MM.1S (cell line): Measurements from ENCODE around the gene PLPP7.

ENCODE experiments used
- DNase-seq: peaks from one replicate; pipeline ENCODE4 v3.0.0-alpha.2; 2015
- H2AFZ ChIP-seq: fragments of 300-600 bp; sonication (generic); 2 replicates; pipeline ENCODE4 v1.6.0; 2016; ENCODE audit warnings: antibody characterized with exemption, low read length
- H3F3A ChIP-seq: fragments of 300-600 bp; sonication (generic); 2 replicates; pipeline ENCODE4 v1.6.1; 2016; ENCODE audit warnings: mild to moderate bottlenecking, antibody characterized with exemption, low read length, moderate library complexity, mixed read lengths; ENCODE audit not compliant: insufficient read depth
- H3K27ac ChIP-seq: fragments of 300-600 bp; sonication (generic); 2 replicates; pipeline ENCODE4 v1.5.1; 2016; ENCODE audit warnings: mild to moderate bottlenecking, low read length
- H3K27me3 ChIP-seq: fragments of 300-600 bp; sonication (generic); replicated peaks from 2 replicates; pipeline ENCODE4 v1.6.0; 2016; ENCODE audit warnings: low read length; ENCODE audit not compliant: insufficient read depth
- H3K36me3 ChIP-seq: fragments of 300-600 bp; sonication (generic); replicated peaks from 2 replicates; pipeline ENCODE4 v1.6.1; 2016; ENCODE audit warnings: mild to moderate bottlenecking, low read length, mixed read lengths; ENCODE audit not compliant: insufficient read depth
- H3K4me1 ChIP-seq: fragments of 300-600 bp; sonication (generic); 2 replicates; pipeline ENCODE4 v1.6.1; 2016; ENCODE audit warnings: low read length, mixed read lengths
- H3K4me2 ChIP-seq: fragments of 300-600 bp; sonication (generic); 2 replicates; pipeline ENCODE4 v1.6.0; 2016; ENCODE audit warnings: low read depth, low read length
- H3K4me3 ChIP-seq: fragments of 300-600 bp; sonication (generic); 2 replicates; pipeline ENCODE4 v1.5.1; 2016; ENCODE audit warnings: low read length, mixed read lengths
- H3K79me2 ChIP-seq: fragments of 300-600 bp; sonication (generic); 2 replicates; pipeline ENCODE4 v1.6.1; 2016; ENCODE audit warnings: mixed run types, low read length, mixed read lengths
- H3K9ac ChIP-seq: fragments of 300-600 bp; sonication (generic); 2 replicates; pipeline ENCODE4 v1.6.1; 2016; ENCODE audit warnings: low read length, mixed read lengths
- H3K9me2 ChIP-seq: fragments of 300-600 bp; sonication (generic); replicated peaks from 2 replicates; pipeline ENCODE4 v1.6.1; 2016; ENCODE audit warnings: mild to moderate bottlenecking, low read length, mixed read lengths; ENCODE audit not compliant: insufficient read depth
- H3K9me3 ChIP-seq: fragments of 300-600 bp; sonication (generic); replicated peaks from 2 replicates; pipeline ENCODE4 v1.6.1; 2016; ENCODE audit warnings: mild to moderate bottlenecking, low read length, mixed read lengths; ENCODE audit not compliant: insufficient read depth
- H4K20me1 ChIP-seq: fragments of 300-600 bp; sonication (generic); 2 replicates; pipeline ENCODE4 v1.6.1; 2016; ENCODE audit warnings: mild to moderate bottlenecking, low read length, moderate library complexity, mixed read lengths; ENCODE audit not compliant: insufficient read depth
- CTCF ChIP-seq: fragments of 300-600 bp; sonication (generic); IDR thresholded peaks from 2 replicates; pipeline ENCODE4 v1.5.1; 2016; ENCODE audit warnings: antibody characterized with exemption, low read length, mixed read lengths
- EZH2 ChIP-seq: fragments of 300-600 bp; sonication (generic); optimal IDR thresholded peaks from 2 replicates; pipeline ENCODE3; 2017; ENCODE audit warnings: low read depth, mild to moderate bottlenecking, antibody characterized with exemption, low read length, mixed read lengths
- EZH2phosphoT487 ChIP-seq: fragments of 300-600 bp; sonication (generic); IDR thresholded peaks from 2 replicates; pipeline ENCODE4 v1.6.1; 2018; ENCODE audit warnings: antibody characterized with exemption, low read length

Gene PLPP7

GRCh38 chr9:131279196-131279862 lies 10.2 kb upstream of the PLPP7 start:
- Histone ChIP-seq H3K9me3 (no peaks in the 10 kb centered on the region), H3K79me2 (peaks cover 22% of the 10 kb centered on the region), H3K9ac (no peak overlapping the region), H3K36me3 (no peaks in the 10 kb centered on the region), H4K20me1 (no peaks in the 10 kb centered on the region), H3F3A (peaks cover 29% of the 10 kb centered on the region), H3K4me3 (no peak overlapping the region), H3K27me3 (peaks cover 27% of the 10 kb centered on the region), H3K9me2 (no peaks in the 10 kb centered on the region), H3K4me1 (no peaks in the 10 kb centered on the region), H3K4me2 (no peak overlapping the region), H2AFZ (no peak overlapping the region), H3K27ac (no peak overlapping the region)
- DNase-seq: no peak
- TF ChIP-seq CTCF (no peak), EZH2phosphoT487 (no peak), EZH2 (no peak)

GRCh38 chr9:131279863-131280570 lies 9.5 kb upstream of the PLPP7 start:
- Histone ChIP-seq H3K27me3 (peaks cover 27% of the 10 kb centered on the region), H3K9me2 (no peaks in the 10 kb centered on the region), H3K9ac (no peak overlapping the region), H3K36me3 (no peaks in the 10 kb centered on the region), H3K4me3 (no peak overlapping the region), H2AFZ (no peak overlapping the region), H3K27ac (no peak overlapping the region), H3K4me1 (no peaks in the 10 kb centered on the region), H3K9me3 (no peaks in the 10 kb centered on the region), H3K79me2 (peaks cover 15% of the 10 kb centered on the region), H3F3A (peaks cover 23% of the 10 kb centered on the region), H3K4me2 (no peak overlapping the region), H4K20me1 (no peaks in the 10 kb centered on the region)
- TF ChIP-seq EZH2phosphoT487: no peak
- no peak for TF ChIP-seq CTCF
- TF ChIP-seq EZH2: no peak
- DNase-seq: no peak

GRCh38 chr9:131280660-131281059 lies 8.9 kb upstream of the PLPP7 start:
- H3K9me2 ChIP-seq: no peaks in the 10 kb centered on the region
- H3K27me3 ChIP-seq: peaks cover 27% of the 10 kb centered on the region
- H3K79me2 ChIP-seq: peaks cover 8% of the 10 kb centered on the region
- no peaks in the 10 kb centered on the region for H3K36me3 ChIP-seq
- peaks cover 16% of the 10 kb centered on the region for H3F3A ChIP-seq
- no peak overlapping the region for H3K9ac ChIP-seq
- no peak overlapping the region for H2AFZ ChIP-seq
- H3K4me1 ChIP-seq: no peaks in the 10 kb centered on the region
- no peak overlapping the region for H3K27ac ChIP-seq
- no peak for DNase-seq
- H3K4me3 ChIP-seq: no peak overlapping the region
- no peak overlapping the region for H3K4me2 ChIP-seq
- no peaks in the 10 kb centered on the region for H4K20me1 ChIP-seq
- TF ChIP-seq EZH2phosphoT487: no peak
- no peak for TF ChIP-seq EZH2
- H3K9me3 ChIP-seq: no peaks in the 10 kb centered on the region
